Stimulated activated CD4-positive, alpha-beta T cell treated with anti-CD3 and anti-CD28 coated beads, Interleukin-15, amount 100 ng/mL, for 24 hours (primary cell): Measurements from ENCODE around the gene KLF16.

Experiments
- DNase-seq: peaks from one replicate; pipeline ENCODE4 v3.0.0-alpha.2; 2020

The KLF16 gene

DNA sequence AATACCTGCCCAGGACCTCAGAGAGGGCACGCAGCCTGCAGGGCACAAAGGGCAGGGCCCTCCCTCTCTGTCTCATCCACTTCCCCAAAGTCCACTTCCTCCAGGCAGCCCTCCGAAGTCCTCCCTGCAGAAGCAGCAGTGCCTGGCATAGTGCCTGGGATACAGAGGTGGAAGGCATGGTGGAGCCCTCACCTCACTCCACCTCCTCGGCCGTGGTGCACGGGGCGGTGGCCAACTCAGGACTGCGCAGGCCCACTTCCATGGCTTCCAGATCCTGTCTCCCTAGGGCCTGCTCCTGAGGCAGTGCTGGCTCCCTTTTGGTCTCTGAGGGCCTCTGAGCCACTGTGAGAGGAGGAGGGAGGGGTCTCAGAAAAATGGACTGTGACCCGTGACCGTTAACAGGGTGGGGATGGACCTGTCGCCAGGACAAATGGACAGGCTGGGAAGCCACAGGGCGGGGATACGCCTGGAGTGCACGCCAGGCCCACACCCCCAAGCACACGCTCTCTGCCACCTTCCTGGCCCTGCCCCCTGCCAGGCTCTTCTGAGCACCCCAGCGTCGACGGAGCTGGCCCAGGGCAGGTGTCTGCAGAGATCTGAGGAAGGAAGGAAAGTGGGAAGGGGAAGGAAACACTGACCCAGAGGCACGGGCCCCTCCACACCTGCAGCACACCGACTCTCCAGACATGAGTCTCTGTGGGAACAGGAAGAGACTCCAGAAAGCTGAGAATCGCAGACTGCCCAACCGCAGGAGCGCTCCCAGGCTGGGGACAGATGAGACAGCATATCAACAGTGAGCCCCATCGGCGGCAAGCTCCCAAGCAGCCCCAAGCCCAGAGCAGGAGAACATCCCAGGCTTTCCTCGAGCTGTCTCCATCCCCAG, 23.5 kb downstream of the KLF16 start:
- DNase-seq = no peak

DNA sequence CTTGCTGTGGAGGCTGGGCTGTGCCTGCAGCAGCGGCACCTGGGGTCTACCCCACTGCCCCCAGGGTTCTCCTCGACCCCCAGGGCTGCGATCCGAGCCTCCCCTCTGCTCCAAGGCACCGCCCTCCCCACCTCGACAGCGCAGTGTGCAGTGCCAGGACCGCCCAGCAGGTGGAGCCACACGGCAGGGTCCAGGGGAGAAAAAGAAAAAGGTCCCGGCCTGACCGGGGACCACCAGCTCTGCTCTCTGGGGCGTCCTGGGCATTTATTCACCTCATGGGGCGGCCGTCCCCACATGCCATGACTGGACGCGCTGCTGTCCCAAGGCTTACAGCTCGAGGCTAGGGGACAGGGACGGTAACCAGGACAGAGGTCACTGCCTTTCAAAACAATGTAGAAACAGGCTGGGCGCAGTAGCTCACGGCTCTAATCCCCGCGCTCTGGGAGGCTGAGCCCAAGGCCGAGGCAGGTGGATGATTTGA, 25.7 kb downstream of the KLF16 start:
- DNase-seq = peak; percentile 69

GRCh38 chr19:1837222-1837565, 26.2 kb downstream of the KLF16 start:
- DNase-seq = no peak

DNA sequence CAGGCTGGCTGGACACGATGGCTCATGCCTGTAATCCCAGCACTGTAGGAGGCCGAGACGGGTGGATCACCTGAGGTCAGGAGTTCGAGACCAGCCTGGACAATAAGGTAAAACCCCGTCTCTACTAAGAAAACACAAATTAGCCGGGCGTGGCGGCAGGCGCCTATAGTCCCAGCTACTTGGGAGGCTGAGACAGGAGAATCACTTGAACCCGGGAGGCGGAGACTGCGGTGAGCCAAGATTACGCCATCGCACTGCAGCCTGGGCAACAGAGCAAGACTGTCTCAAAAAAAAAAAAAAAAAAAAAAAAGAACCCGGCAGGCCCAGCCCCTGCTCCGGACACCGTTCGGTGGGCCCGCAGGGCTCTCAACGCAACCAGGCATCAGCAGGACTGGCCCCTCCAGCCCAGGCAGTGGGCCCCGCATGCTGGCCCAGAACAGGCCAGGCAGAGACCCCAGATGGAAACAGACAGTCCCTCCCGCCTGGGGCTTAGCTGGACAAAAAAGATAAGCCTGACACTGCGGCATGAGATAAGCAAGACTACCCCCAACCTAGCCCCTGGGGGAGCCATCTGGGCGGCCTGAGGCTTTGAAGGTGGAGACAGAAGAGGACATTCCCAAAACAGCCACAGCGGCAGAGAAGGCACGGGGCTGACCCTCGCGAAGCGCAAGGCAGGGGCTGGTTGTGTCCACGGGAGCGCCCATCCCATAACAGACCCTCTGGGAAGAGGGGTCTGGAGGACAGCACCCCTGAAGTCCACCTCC, 26.7 kb downstream of the KLF16 start:
- no peak for DNase-seq

- no peak for DNase-seq
Observed at GRCh38 chr19:1833540-1833939, 29.8 kb downstream of the KLF16 start.

DNA sequence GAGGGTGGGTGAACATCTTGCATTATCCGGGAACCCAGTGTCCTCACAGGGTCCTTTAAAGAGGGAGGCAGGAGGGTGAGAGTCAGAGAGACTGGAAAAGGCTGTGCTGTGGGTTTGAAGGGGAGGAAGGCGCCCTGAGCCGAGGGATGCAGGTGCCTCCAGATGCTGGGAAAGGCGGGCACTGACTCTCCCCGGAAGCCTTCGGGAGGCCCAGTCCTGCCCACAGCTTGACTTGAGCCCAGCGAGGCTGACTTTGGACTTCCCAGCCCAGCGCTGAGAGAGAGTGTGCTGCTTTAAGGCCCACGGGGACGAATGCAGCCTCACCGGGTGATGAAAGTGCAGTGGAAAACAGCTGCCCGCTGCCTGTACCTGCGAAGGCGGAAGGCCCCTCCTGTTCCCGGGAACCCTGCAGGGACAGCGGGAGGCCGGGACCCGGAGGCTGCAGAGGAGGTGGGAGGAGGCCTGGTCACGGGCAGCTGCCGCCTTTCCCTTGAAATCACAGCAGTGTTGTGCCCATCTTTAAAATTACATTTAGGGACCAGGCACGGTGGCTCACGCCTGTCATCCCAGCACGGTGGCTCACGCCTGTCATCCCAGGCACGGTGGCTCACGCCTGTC, 31.2 kb downstream of the KLF16 start:
- no peak for DNase-seq

DNA sequence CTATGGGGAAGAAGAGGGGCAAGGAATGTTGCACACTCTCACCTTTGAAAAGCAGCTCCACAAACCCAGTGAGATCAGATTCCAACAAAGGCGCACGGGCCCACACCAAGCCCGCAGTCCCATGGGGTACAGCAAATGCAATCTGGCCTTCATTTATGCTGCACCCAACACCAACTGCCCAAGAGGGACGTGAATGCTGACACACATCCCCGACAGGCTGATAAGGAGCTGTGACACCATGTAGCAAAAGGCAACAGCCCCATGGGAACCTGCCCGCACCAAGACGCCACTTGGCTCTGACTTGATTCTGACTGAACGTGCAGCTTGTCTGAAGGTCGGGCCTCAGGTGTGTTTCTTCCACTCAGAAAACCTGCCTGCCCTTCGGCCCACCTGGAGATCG, 32.4 kb downstream of the KLF16 start:
- no peak for DNase-seq

DNA sequence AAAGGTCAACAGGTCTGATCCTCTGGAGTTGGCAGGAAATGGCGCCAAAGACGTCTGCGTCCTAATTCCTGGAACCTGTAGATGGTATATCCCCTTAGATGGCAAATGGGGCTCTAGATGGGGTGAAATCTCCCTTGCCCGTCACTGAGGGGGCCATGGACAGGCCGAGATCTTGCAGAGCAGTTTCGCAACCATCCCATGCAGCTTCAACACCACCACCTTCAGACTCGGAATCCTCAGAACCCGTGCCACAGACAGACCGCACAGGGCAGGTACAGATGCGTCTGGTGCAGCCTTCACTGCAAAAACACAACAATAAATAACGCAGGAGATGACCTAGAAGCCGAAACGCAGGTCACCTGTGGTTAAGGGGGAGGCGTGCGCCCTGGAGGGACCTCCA, 32.8 kb downstream of the KLF16 start:
- no peak for DNase-seq

DNA sequence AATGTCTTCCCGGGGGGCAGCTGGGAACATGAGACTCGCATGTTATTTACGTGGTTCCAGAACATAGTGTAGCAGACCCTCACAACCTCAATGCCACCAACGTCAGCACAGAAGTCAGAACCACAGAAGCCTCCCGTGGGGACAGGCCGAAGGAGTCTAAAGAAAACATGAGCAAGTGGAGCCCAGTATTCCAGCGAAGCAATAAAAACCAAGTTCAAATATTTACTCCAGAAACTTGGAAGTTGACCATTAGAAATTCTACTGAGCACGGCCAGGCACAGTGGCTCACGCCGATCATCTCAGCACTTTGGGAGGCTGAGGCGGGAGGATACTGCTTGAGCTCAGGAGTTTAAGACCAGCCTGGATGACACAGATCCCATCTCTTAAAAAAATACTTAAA, 33.4 kb downstream of the KLF16 start:
- no peak for DNase-seq

DNA sequence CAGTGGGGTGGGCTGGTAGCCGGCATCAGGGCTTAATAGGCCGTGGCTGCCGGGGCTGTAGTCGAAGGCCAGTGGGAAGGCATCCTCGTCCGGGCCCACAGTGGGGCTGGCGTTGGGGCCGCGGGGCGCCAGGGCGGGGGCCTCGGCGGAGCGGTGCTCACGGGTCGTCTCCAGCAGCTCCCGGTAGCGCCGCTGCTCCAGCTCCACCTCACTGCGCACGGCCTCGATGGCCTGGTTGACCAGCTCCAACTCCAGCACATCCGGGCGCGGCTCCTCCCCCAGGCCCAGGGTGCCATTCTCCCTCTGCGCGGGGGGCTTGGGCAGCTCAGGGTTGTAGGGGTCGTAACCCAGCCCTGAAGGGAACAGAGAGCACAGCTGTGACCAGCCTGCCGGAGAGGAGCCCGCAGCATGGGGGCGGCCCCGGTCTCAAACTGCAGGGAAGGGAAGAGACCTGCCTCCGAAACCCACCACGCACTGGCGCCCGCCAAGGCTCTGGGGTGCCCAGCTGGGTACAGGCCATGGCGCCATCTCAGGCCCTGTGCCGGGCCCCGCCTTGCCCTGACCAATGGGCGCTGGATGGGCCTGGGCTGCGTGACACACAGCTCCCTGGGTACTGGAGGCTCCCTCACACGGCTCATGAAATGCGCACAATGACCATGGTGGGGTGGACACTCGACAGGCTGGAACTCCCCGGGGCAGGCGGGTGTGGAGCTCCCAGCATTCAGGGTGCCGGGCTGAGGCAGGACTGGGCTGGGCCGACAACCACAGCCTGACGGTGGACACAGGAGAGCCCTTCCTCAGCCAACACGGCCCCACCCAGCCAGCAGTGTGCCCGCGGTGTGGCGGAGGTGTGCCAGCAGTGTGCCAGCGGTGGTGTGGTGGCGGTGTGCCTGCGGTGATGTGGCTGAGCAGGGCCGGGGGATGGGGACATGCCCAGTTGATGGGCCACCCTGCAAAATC, 34.8 kb downstream of the KLF16 start:
- DNase-seq = no peak

DNA sequence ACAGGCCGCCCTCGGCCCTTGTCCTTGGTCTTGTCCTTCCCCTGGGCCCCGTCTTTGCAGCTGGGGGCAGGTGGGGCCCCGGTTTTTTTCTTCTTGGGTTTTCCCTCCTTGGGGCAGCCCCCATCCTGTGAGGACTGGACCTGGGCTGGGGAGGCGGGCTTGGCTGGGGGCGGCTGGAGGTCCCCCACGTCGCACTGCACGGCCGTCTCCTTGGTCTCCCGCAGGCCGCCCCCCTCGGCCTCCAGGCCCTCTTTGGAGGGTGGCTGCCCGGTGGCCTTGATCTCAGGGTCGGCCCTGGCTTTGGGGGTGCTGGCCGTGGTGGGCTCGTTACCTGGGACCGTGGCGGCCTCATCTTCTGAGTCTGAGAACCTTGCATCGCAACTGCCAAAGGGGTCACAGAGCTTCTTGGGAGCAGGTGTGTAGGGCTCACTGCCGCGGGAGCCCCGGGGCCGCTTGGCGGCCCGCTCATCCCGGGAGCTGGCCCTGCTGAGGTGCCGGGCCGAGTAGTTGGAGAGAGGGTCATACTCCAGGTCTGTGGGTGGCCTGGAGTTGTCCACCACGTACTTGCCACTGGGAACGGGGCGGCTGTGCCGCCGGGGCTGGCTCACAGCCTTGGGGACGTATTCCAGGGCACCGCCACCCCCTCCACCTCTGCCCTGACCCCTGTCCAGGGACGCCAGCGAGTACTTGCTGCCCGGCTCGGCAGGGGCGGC, 35.7 kb downstream of the KLF16 start:
- DNase-seq = no peak

GRCh38 chr19:1826557-1827521, 36.5 kb downstream of the KLF16 start:
- DNase-seq = no peak

GRCh38 chr19:1825909-1826556, 37.3 kb downstream of the KLF16 start:
- peak; percentile 83 for DNase-seq

GRCh38 chr19:1824252-1824622, 39.1 kb downstream of the KLF16 start:
- DNase-seq = no peak

DNA sequence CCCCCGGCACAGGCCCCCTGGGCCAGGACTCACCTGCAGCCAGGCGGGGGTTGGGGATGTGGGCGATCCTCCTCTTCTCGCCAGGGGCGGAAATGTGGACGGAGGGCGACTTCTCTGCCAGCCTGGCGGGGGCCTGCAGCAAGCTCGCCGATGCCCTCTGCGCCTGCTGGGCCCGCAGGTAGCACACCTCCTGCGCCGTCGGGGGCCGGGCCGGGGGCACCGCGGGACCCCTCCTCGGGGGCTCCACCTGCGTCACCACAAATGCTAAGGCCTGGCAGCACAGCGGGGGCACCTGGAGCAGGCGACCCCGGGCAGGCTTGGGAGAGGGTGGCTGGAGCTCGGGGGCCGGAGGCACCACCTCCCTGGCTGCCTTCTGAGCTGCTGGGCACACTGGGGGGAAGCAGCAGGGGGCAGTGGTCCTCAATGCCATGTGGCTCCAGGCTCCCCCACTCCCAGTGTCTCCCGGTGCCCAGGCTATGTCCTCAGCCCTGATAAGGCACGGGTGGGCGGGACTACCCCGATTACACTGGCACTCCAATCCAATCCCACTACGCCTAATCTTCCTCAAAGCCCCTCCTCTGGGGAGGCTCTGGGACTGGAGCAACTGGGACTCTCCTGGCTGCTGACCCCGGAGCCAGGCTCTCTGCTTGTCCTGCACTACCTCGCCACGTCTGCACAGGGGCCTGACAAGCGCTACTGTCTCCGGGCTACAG, 39.7 kb downstream of the KLF16 start:
- no peak for DNase-seq

DNA sequence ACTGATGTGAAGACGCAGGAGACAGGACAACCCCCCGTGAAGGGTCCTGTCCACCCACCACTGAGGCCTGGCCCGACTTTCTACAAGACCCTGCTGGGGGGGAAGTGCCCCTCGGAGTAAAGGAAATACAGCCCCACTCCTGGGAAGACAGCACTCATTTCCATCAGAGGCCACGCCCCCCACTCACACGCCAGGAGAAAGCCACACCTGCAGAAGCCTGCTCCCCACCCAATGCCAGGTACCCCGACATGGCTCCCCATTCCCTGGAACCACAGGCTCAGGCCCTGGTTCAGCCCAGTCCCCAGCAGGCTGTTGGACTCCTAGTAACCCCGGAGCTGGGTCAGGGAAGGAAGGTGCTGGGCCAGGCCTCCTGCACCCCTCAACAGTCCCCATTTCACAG, 40.4 kb downstream of the KLF16 start:
- no peak for DNase-seq

GRCh38 chr19:1822210-1822609, 41.2 kb downstream of the KLF16 start:
- no peak for DNase-seq

DNA sequence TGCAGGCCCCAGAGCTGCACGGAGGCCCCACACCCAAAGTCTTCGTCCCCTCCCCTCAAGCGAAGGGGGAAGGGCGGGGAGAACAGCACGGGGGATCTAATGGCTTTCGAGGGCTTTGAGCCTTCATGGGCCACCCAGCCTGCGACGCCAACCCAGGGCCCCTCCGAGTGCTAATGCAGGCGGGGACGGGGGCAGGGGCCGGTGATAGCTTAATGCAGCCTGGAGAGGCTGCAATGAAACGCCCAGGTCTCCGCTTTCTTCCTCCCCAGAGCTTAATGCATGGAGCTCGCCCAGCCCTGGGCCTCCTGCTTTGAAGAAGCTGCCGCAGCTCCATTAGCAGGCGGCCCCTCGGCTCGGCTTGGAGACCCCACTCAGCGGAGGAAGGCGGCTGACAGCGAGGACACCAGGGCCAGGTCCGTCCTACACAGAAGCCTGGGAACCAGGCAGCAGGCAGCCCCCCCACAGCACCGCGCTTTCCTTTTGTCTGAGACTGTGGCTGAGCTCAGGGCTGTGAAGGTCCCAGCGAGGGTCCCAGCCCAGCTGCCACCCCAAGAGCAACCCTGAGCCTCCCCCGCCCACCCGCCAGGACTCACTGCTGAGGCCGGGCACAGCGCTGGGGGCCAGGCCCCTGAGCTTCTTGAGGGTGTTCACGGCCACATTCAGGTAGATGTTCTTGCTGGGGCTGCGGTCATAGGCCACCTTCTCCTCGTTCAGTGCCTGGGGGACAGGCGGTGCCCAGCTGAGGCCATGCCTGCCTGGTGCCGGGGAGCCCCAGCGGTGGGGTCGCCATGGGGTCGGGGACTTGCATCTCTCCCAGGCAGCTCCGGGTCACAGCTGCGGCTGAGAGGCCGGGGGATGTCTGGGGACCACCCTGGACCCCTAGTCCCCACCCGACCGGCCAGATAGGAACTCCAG, 43.8 kb downstream of the KLF16 start:
- DNase-seq = no peak
